Brain microvascular endothelial cell (primary cell): ENCODE measurements around the gene ZCCHC24.

ENCODE experiments used
- DNase-seq: peaks from one replicate; pipeline ENCODE4 v3.0.0-alpha.2; 2020
- H3K27ac ChIP-seq: fragments of 250-450 bp; sonication (Bioruptor Pico); 2 replicates; pipeline ENCODE4 v1.5.1; 2020; ENCODE audit warnings: mild to moderate bottlenecking, moderate library complexity
- H3K27me3 ChIP-seq: fragments of 250-450 bp; sonication (Bioruptor Pico); replicated peaks from 2 replicates; pipeline ENCODE4 v1.5.1; 2020; ENCODE audit warnings: mild to moderate bottlenecking
- H3K36me3 ChIP-seq: fragments of 250-450 bp; sonication (Bioruptor Pico); replicated peaks from 2 replicates; pipeline ENCODE4 v1.5.1; 2020; ENCODE audit warnings: mild to moderate bottlenecking
- H3K4me3 ChIP-seq: 2 replicates; pipeline ENCODE4 v1.5.1; 2011; ENCODE audit warnings: low read depth, mild to moderate bottlenecking, control low read depth, low read length, moderate library complexity
- CTCF ChIP-seq: IDR thresholded peaks from 2 replicates; pipeline ENCODE4 v1.5.1; 2011; ENCODE audit warnings: low read depth, mild to moderate bottlenecking, moderate library complexity, low read length, control low read depth, inconsistent platforms; ENCODE audit errors: missing control alignments
- in situ Hi-C: cut with HindIII; loops from 2 replicates; pipeline ENCODE4 v1.10.0; 2017; ENCODE audit warnings: low sequenced_read_pairs, low pct_ligation_motif_present

Gene ZCCHC24

GRCh38 chr10:79354615-79355014, 90.8 kb downstream of the ZCCHC24 start:
- H3K36me3 ChIP-seq: peaks cover 55% of the 10 kb centered on the region
- H3K4me3 ChIP-seq: no peak overlapping the region
- no peak for DNase-seq
- no peaks in the 10 kb centered on the region for H3K27me3 ChIP-seq
- in situ Hi-C loops: no loop called here
- H3K27ac ChIP-seq: no peak overlapping the region
- TF ChIP-seq CTCF: no peak

GRCh38 chr10:79354141-79354540, 91.3 kb downstream of the ZCCHC24 start:
- TF ChIP-seq CTCF: no peak
- in situ Hi-C loops: no loop called here

GRCh38 chr10:79353726-79354125, 91.7 kb downstream of the ZCCHC24 start:
- TF ChIP-seq CTCF: no peak
- in situ Hi-C loops: no loop called here
- Histone ChIP-seq H3K27ac (no peak overlapping the region), H3K4me3 (no peak overlapping the region), H3K36me3 (peaks cover 61% of the 10 kb centered on the region), H3K27me3 (no peaks in the 10 kb centered on the region)
- no peak for DNase-seq

More at GRCh38 chr10:79354141-79354540, 91.3 kb downstream of the ZCCHC24 start:
- Histone ChIP-seq H3K36me3 (peaks cover 57% of the 10 kb centered on the region), H3K4me3 (no peak overlapping the region), H3K27me3 (no peaks in the 10 kb centered on the region), H3K27ac (no peak overlapping the region)
- no peak for DNase-seq

- no peak for TF ChIP-seq CTCF
- in situ Hi-C loops: no loop called here
- Histone ChIP-seq H3K27ac (no peak overlapping the region), H3K27me3 (no peaks in the 10 kb centered on the region), H3K36me3 (peaks cover 62% of the 10 kb centered on the region), H3K4me3 (no peak overlapping the region)
- DNase-seq: no peak
These were observed 92.4 kb downstream of the ZCCHC24 start for GRCh38 chr10:79353000-79353406.

GRCh38 chr10:79352035-79352877, 93.2 kb downstream of the ZCCHC24 start:
- in situ Hi-C loops: no loop called here
- DNase-seq: no peak
- no peak overlapping the region for H3K4me3 ChIP-seq
- peaks cover 62% of the 10 kb centered on the region for H3K36me3 ChIP-seq
- no peaks in the 10 kb centered on the region for H3K27me3 ChIP-seq
- no peak for TF ChIP-seq CTCF
- no peak overlapping the region for H3K27ac ChIP-seq
